Cardiac fibroblast (primary cell): Measurements from ENCODE around the gene TAS2R14.

Experiments
- DNase-seq, 2 donors: peaks; one replicate each; pipeline versions ENCODE4 v3.0.0 to v3.0.0-alpha.2; 2010; ENCODE audit warnings: low read depth in 2 of 2
- H3K4me3 ChIP-seq, 2 donors: replicated peaks in 1 of 2; 1 replicate in 1 of 2; 2 replicates in 1 of 2; pipeline ENCODE4 v1.5.1; 2011; ENCODE audit warnings: low read depth in 2 of 2, low read length in 2 of 2, mild to moderate bottlenecking in 2 of 2, moderate library complexity in 1 of 2
- TF ChIP-seq, protein P1 (sequence below): IDR thresholded peaks from one replicate; pipeline ENCODE4 v1.5.1; 2011; ENCODE audit warnings: low read depth, mild to moderate bottlenecking, low read length, inconsistent platforms

Gene TAS2R14, protein sequence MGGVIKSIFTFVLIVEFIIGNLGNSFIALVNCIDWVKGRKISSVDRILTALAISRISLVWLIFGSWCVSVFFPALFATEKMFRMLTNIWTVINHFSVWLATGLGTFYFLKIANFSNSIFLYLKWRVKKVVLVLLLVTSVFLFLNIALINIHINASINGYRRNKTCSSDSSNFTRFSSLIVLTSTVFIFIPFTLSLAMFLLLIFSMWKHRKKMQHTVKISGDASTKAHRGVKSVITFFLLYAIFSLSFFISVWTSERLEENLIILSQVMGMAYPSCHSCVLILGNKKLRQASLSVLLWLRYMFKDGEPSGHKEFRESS

GRCh38 chr12:10939163-10939562 is at the start of gene TAS2R14:
TSS of gene TAS2R14 (minus strand) at chr12:10939263. CDS start at chr12:10939207, 56 bp downstream.
- TF ChIP-seq, protein P1, sequence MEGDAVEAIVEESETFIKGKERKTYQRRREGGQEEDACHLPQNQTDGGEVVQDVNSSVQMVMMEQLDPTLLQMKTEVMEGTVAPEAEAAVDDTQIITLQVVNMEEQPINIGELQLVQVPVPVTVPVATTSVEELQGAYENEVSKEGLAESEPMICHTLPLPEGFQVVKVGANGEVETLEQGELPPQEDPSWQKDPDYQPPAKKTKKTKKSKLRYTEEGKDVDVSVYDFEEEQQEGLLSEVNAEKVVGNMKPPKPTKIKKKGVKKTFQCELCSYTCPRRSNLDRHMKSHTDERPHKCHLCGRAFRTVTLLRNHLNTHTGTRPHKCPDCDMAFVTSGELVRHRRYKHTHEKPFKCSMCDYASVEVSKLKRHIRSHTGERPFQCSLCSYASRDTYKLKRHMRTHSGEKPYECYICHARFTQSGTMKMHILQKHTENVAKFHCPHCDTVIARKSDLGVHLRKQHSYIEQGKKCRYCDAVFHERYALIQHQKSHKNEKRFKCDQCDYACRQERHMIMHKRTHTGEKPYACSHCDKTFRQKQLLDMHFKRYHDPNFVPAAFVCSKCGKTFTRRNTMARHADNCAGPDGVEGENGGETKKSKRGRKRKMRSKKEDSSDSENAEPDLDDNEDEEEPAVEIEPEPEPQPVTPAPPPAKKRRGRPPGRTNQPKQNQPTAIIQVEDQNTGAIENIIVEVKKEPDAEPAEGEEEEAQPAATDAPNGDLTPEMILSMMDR: no peak
- DNase-seq: no peak
- no peak within 1 kb of the TSS for H3K4me3 ChIP-seq

DNA sequence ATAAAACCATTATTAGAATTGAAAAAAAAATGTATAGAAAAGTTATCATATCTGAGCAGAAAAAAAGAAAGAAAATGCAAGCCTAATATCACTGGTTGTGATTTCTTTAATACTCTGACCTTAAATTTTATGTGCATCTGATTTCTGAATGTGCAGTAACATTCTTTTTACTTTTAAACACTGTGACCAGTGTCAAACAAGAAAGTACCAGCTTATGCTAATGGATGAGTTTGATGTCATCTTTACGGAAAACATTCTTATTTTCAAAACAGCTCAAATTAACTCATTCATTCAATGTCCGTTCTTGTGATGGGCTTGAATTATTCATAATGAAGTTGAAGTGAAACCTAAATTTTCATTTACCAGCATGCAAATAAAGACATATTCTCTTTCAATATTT is 47.7 kb upstream of the TAS2R14 start, which contains the start of gene TAS2R50:
TAS2R50 (minus strand) TSS at position 101 of the 400 bp plus-strand sequence; CDS start at position 49, 52 bp downstream.
- H3K4me3 ChIP-seq: no peak within 1 kb of the TSS
- TF ChIP-seq, protein P1: no peak
- DNase-seq: no peak

DNA sequence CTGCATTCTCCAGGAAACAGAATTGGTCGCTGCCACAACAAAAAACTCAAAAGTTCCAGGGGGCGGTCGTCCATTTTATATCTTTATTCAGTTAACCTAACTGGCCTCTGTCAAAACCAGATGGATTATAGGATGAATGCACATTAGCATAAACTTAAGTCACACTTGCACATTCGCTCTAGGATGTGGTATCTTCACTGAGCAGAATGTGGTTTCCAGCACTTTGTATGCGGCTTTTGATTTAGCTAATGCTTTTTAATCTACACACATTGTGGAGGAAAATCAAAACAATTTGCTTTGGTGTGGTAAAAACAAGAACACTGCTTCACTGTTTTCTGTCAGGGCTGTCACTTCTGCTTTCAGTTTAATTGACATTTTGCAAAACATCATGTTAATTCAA is 43.2 kb upstream of the TAS2R14 start:
- no peak for DNase-seq
- no peak overlapping the region for H3K4me3 ChIP-seq
- TF ChIP-seq, protein P1: no peak

DNA sequence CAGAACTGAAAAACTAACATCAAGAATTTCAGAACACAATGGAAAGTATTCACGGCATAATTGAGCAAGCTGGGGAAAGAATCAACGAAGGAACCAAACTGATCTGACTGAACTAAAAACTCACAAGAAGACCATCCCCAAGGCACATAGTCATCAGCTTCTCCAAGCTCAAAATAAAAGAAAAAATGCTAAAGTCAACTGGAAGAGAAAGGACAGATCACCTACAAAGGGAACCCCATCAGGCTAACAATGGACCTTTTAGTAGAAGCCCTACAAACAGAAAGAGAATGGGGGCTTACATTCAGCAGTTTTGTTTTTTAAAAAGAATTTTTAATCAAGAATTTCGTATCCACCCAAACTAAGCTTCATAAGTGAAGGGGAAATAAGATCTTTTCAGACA is 35.9 kb upstream of the TAS2R14 start:
- H3K4me3 ChIP-seq: no peak overlapping the region
- TF ChIP-seq, protein P1: no peak
- DNase-seq: no peak

DNA sequence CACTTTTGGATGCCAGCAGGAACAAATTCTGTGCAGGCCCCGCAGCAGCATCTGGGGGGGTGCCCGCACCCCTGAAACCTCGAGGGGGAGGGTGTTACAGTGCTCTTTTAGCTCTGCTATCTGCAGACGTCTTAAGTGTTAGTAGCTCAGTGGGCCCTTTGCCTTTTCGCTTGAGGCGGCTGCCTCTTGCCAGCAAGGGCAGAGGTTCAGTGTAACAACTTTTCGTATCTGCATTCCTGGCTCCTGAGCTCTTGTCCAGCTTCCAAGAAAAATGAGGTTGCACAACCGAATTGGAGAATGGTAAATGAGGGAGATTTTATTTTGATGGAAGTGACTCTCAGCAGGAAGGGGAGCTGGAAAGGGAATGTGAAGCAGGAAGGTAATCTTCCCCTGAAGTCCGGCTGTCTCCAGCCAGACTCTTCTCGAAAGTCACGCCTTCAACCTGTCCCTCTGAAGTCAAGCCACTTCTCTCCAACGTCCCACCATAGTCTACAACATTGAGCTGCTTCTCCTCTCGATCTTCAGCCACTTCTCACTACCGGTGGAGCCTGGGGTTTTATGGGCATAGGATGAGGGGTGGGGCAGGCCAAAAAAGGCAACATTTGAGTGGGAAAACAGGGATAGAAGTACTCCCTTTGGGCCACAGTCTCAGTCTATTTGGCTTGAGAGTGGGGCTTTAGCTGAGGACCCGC is 29.8 kb upstream of the TAS2R14 start:
- peak; percentile 74 to 92 for DNase-seq
- TF ChIP-seq, protein P1: no peak
- no peak overlapping the region for H3K4me3 ChIP-seq

GRCh38 chr12:10967409-10967808 is 28.3 kb upstream of the TAS2R14 start:
- DNase-seq: peak; percentile 79 to 84
- TF ChIP-seq, protein P1: no peak
- H3K4me3 ChIP-seq: no peak overlapping the region
